BLaER1 (cell line): ENCODE measurements around the gene TMEM217.

Source experiments
- H3K27ac ChIP-seq: shearing (Covaris generic); formaldehyde crosslinking; 2 replicates; pipeline ENCODE4 v1.8.1; 2022
- H3K27me3 ChIP-seq: shearing (Covaris generic); formaldehyde crosslinking; 2 replicates; pipeline ENCODE4 v1.8.1; 2022
- H3K36me3 ChIP-seq: shearing (Covaris generic); formaldehyde crosslinking; 2 replicates; pipeline ENCODE4 v1.8.1; 2022
- H3K4me1 ChIP-seq: shearing (Covaris generic); formaldehyde crosslinking; 2 replicates; pipeline ENCODE4 v1.8.1; 2022
- H3K4me2 ChIP-seq: shearing (Covaris generic); formaldehyde crosslinking; 2 replicates; pipeline ENCODE4 v1.8.1; 2022
- H3K4me3 ChIP-seq: shearing (Covaris generic); formaldehyde crosslinking; 2 replicates; pipeline ENCODE4 v1.8.1; 2022
- H3K9ac ChIP-seq: shearing (Covaris generic); formaldehyde crosslinking; 2 replicates; pipeline ENCODE4 v1.8.1; 2022
- H3K9me3 ChIP-seq: shearing (Covaris generic); formaldehyde crosslinking; 2 replicates; pipeline ENCODE4 v1.8.1; 2022
- H4K20me1 ChIP-seq: shearing (Covaris generic); formaldehyde crosslinking; 2 replicates; pipeline ENCODE4 v1.8.1; 2022
- Cebpa-rat ChIP-seq: shearing (Covaris generic); IDR thresholded peaks from 2 replicates; pipeline ENCODE4 v1.8.1; 2022

Gene TMEM217

DNA sequence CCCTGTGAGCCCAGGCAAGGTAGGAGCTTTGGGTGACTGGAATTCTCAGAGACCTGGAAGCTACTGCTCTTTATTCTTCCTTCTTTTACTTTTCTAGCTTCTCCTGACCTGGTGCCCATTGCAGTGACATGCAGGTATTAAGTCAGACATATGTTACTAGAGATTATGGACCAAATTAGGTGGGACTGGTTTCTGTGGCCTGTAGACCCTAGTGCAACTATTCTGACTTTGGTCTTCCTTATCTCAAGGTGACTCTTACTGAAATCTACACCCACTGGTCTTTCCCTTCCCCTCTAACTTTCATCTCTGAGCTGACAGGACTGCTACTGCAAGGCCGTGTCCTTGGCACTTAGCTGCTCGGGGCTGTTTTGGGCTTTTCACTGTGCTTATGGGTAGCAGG, 24.4 kb upstream of the TMEM217 start:
- H3K9ac ChIP-seq, result no peak overlapping the region
- 0 out of 2 replicates have a peak, but pooled peaks cover 5% of the 10 kb centered on the region for H3K9me3 ChIP-seq
- H3K27ac ChIP-seq, result no peak overlapping the region
- H3K4me1 ChIP-seq, result peaks cover 41% of the 10 kb centered on the region
- no peak for TF ChIP-seq Cebpa-rat
- no peaks in the 10 kb centered on the region for H3K27me3 ChIP-seq
- H4K20me1 ChIP-seq, result peaks cover 20% of the 10 kb centered on the region
- no peak overlapping the region for H3K4me3 ChIP-seq
- H3K36me3 ChIP-seq, result peaks cover 88% of the 10 kb centered on the region
- H3K4me2 ChIP-seq, result no peak overlapping the region

- no peak for TF ChIP-seq Cebpa-rat
- Histone ChIP-seq H3K27me3 (no peaks in the 10 kb centered on the region), H4K20me1 (peaks cover 20% of the 10 kb centered on the region), H3K4me1 (peaks cover 49% of the 10 kb centered on the region), H3K4me3 (no peak overlapping the region), H3K4me2 (peak overlapping the region; percentile 41), H3K27ac (no peak overlapping the region), H3K36me3 (peaks cover 70% of the 10 kb centered on the region), H3K9ac (no peak overlapping the region), H3K9me3 (no peaks in the 10 kb centered on the region)
Observed at GRCh38 chr6:37280162-37280887, 22.4 kb upstream of the TMEM217 start.

- Histone ChIP-seq H3K4me2 (peak overlapping the region; percentile 41), H3K27me3 (no peaks in the 10 kb centered on the region), H3K36me3 (peaks cover 67% of the 10 kb centered on the region), H3K9me3 (no peaks in the 10 kb centered on the region), H3K27ac (no peak overlapping the region), H3K9ac (no peak overlapping the region), H4K20me1 (peaks cover 20% of the 10 kb centered on the region), H3K4me1 (peaks cover 48% of the 10 kb centered on the region), H3K4me3 (no peak overlapping the region)
- peak; percentile 82 for TF ChIP-seq Cebpa-rat
Observed at GRCh38 chr6:37279366-37280134, 21.6 kb upstream of the TMEM217 start.

DNA sequence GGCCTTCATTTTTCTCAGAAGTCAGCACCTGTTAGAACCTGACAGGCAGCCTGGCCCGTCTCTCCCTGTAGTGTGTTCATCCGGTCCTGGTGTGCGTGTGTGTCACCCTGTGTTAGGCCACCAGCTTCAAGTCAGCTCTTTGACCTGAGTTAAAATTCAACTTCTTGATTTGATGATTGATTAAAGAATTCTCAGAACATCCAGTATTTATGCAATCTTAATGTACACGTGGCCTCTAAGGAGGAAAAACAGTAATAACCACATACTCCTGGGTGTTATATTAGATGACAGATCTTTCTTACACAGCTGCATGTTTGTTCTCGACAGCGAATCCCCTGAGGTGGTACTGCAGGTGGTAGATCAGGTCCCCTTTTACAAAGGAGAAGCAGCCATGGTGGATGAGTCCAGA, 19.1 kb upstream of the TMEM217 start:
- Histone ChIP-seq H3K27ac (0 out of 2 replicates have a peak overlapping the region, but pooled peaks have one; percentile 5), H3K9me3 (no peaks in the 10 kb centered on the region), H3K27me3 (no peaks in the 10 kb centered on the region), H3K36me3 (peaks cover 46% of the 10 kb centered on the region), H3K4me3 (no peak overlapping the region), H3K4me2 (peak overlapping the region; percentile 54), H3K9ac (no peak overlapping the region), H4K20me1 (peaks cover 22% of the 10 kb centered on the region), H3K4me1 (peaks cover 58% of the 10 kb centered on the region)
- no peak for TF ChIP-seq Cebpa-rat

DNA sequence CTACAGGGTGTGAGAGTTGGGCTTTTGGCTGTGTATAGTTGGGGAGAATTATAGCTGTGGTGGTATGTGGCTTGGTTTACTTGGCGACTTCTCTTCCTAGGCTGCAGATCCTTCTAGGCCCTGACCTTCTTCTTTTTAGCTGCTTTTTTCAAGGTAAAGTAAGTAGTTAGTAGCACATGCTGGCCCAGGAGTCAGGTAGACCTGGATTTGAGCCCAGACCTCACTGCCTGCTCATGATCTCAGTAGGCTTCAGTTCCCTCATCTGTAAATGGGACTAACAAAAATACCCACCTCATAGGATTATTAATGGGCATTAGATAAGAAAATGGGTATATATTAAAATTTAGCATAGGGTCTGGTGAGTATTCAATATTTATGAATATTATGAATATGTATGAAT, 17.4 kb upstream of the TMEM217 start:
- H3K36me3 ChIP-seq, result peaks cover 43% of the 10 kb centered on the region
- H3K27me3 ChIP-seq, result no peaks in the 10 kb centered on the region
- TF ChIP-seq Cebpa-rat, result no peak
- H3K4me2 ChIP-seq, result no peak overlapping the region
- H3K4me3 ChIP-seq, result no peak overlapping the region
- H3K9me3 ChIP-seq, result no peaks in the 10 kb centered on the region
- H3K9ac ChIP-seq, result no peak overlapping the region
- peaks cover 17% of the 10 kb centered on the region for H4K20me1 ChIP-seq
- no peak overlapping the region for H3K27ac ChIP-seq
- peaks cover 56% of the 10 kb centered on the region for H3K4me1 ChIP-seq

- H3K4me3 ChIP-seq, result no peak overlapping the region
- no peak overlapping the region for H3K4me2 ChIP-seq
- TF ChIP-seq Cebpa-rat, result no peak
- no peak overlapping the region for H3K9ac ChIP-seq
- H3K27ac ChIP-seq, result no peak overlapping the region
- H4K20me1 ChIP-seq, result peaks cover 6% of the 10 kb centered on the region; the same call in 1 of the 2 replicates
- H3K9me3 ChIP-seq, result no peaks in the 10 kb centered on the region
- H3K27me3 ChIP-seq, result no peaks in the 10 kb centered on the region
- H3K4me1 ChIP-seq, result peaks cover 39% of the 10 kb centered on the region
- H3K36me3 ChIP-seq, result peaks cover 34% of the 10 kb centered on the region
Observed at GRCh38 chr6:37273690-37274089, 15.7 kb upstream of the TMEM217 start.

- TF ChIP-seq Cebpa-rat, result no peak
- H3K4me3 ChIP-seq, result no peak overlapping the region
- peaks cover 30% of the 10 kb centered on the region for H3K36me3 ChIP-seq
- H3K4me2 ChIP-seq, result peak overlapping the region; percentile 3
- H3K4me1 ChIP-seq, result peaks cover 32% of the 10 kb centered on the region
- no peak overlapping the region for H3K27ac ChIP-seq
- H3K27me3 ChIP-seq, result no peaks in the 10 kb centered on the region
- H3K9me3 ChIP-seq, result no peaks in the 10 kb centered on the region
- H4K20me1 ChIP-seq, result peaks cover 6% of the 10 kb centered on the region; the same call in 1 of the 2 replicates
- H3K9ac ChIP-seq, result no peak overlapping the region
Observed at GRCh38 chr6:37272834-37273566, 15.1 kb upstream of the TMEM217 start.

DNA sequence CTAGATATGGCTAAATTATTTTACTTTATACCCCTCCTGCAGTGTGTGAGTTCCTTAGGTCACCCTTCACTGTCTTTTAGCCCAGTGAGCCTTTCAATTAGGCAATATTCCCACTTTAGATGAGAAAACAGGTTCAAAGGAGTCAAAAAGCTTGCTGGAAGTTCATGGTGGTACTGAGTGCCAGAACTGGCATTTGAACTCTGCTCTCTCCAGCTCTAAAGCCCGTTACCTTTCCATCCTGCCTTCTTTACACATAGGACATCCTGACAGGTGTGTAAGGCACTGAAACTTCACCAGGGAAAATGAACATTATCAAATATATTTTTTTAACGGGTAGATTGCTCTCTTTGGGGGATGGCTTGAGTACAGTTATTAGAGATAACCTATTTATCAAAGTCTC, 11.2 kb upstream of the TMEM217 start:
- Histone ChIP-seq H3K4me1 (peaks cover 9% of the 10 kb centered on the region), H3K9me3 (peaks cover 12% of the 10 kb centered on the region), H3K9ac (no peak overlapping the region), H3K27ac (no peak overlapping the region), H3K36me3 (peaks cover 29% of the 10 kb centered on the region), H3K4me2 (no peak overlapping the region), H3K4me3 (no peak overlapping the region), H4K20me1 (peaks cover 21% of the 10 kb centered on the region; the same call in 1 of the 2 replicates), H3K27me3 (no peaks in the 10 kb centered on the region)
- TF ChIP-seq Cebpa-rat, result no peak

GRCh38 chr6:37265860-37266259, 7.9 kb upstream of the TMEM217 start:
- no peak for TF ChIP-seq Cebpa-rat
- no peak overlapping the region for H3K4me3 ChIP-seq

More at GRCh38 chr6:37265860-37266259, 7.9 kb upstream of the TMEM217 start:
- Histone ChIP-seq H4K20me1 (peaks cover 32% of the 10 kb centered on the region; the same call in 1 of the 2 replicates), H3K27ac (no peak overlapping the region), H3K36me3 (peaks cover 20% of the 10 kb centered on the region), H3K27me3 (no peaks in the 10 kb centered on the region), H3K4me2 (no peak overlapping the region), H3K9me3 (peaks cover 12% of the 10 kb centered on the region), H3K4me1 (no peaks in the 10 kb centered on the region), H3K9ac (no peak overlapping the region)
